Activated CD8-positive, alpha-beta T cell treated with anti-CD3 and anti-CD28 coated beads for 36 hours (primary cell): ENCODE results near the gene MAN2A1. TPM values are rescaled to one million over a fixed set of nuclear protein-coding genes. Genes with fewer than 3 reads are reported as not detected.

Source experiments
- ATAC-seq: fragments of 200-7000 bp; cut with Tn5 transposase; one replicate; pipeline ENCODE4 v1.10.0; 2021; ENCODE audit warnings: mild to moderate bottlenecking, moderate library complexity
- CTCF ChIA-PET: fragments of 350-600 bp; sonication (Branson Sonifier 250); formaldehyde crosslinking; loops from one replicate; lab custom pipeline; 2021; ENCODE audit warnings: antibody characterized with exemption; lab: Charles Lee
- POLR2A ChIA-PET: fragments of 350-600 bp; sonication (Branson Sonifier 250); formaldehyde crosslinking; loops from one replicate; lab custom pipeline; 2021; ENCODE audit warnings: antibody characterized with exemption; lab: Charles Lee
- DNase-seq: peaks from one replicate; pipeline ENCODE4 v3.0.0-alpha.2; 2020
- H3K27ac Mint-ChIP-seq: one replicate; pipeline ENCODE4 v1.8.0; 2021; ENCODE audit warnings: mild to moderate bottlenecking, mixed read lengths
- H3K27me3 Mint-ChIP-seq: one replicate; pipeline ENCODE4 v1.8.0; 2021; ENCODE audit warnings: mixed read lengths
- H3K36me3 Mint-ChIP-seq: one replicate; pipeline ENCODE4 v1.8.0; 2021; ENCODE audit warnings: low read depth, mixed read lengths
- H3K4me1 Mint-ChIP-seq: one replicate; pipeline ENCODE4 v1.8.0; 2021; ENCODE audit warnings: low read depth, mixed read lengths
- H3K4me3 Mint-ChIP-seq: one replicate; pipeline ENCODE4 v1.8.0; 2021; ENCODE audit warnings: mild to moderate bottlenecking, moderate library complexity, mixed read lengths
- H3K9me3 Mint-ChIP-seq: one replicate; pipeline ENCODE4 v1.8.0; 2021; ENCODE audit warnings: mixed read lengths
- CTCF ChIP-seq: fragments of 200-600 bp; IDR thresholded peaks from one replicate; pipeline ENCODE4 v1.8.0; 2022; ENCODE audit warnings: antibody characterized with exemption, mild to moderate bottlenecking
- intact Hi-C: fragments of 100-400 bp; cut with micrococcal nuclease; formaldehyde crosslinking; loops from one replicate; pipeline ENCODE4 v1.10.0; 2022
- total RNA-seq, 2 experiments: library from RNA; stranded (reverse); gene quantifications; one replicate each; pipeline ENCODE4 v1.2.3, GENCODE V29; 2021

MAN2A1 gene
- total RNA-seq, 2 experiments from 2014 or later, result 29.9 to 30.6 TPM

- DNase-seq (no peak), ATAC-seq (no peak)
- no peaks in the 10 kb centered on the region for H3K36me3 Mint-ChIP-seq
- CTCF ChIA-PET, result interaction anchor here (0.7 kb wide), 1 partner anchor 152 kb away, joined by 3 read pairs; no protein-coding TSS in a partner anchor
- H3K27ac Mint-ChIP-seq, result no peak overlapping the region
- no peaks in the 10 kb centered on the region for H3K27me3 Mint-ChIP-seq
- no peak for TF ChIP-seq CTCF
- peaks cover 3% of the 10 kb centered on the region for H3K4me1 Mint-ChIP-seq
- no peak overlapping the region for H3K4me3 Mint-ChIP-seq
- POLR2A ChIA-PET, result no interaction called here
- intact Hi-C loops, result no loop called here
- no peaks in the 10 kb centered on the region for H3K9me3 Mint-ChIP-seq
Measured at GRCh38 chr5:109903061-109903460, 213.3 kb downstream of the MAN2A1 start.

DNA sequence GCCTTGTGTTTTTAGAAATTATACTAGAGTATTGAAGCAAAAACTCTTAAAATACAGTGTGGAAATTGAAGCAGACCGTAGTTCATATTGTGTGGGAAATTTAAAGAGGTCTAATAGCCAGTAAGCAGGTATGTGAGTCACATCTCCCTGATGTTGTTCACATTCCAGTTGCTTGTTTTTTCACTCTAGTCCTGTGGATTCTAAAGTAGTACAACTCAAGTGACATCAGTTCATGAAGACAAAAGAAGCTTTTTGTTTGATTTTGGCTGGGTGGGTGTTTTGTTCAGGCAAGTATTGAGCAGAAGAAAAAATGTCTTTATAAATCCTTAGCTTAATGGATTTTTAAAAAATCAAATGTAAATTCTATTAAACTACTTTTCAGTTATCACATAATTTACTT is 216.2 kb downstream of the MAN2A1 start:
- CTCF ChIA-PET, result no interaction called here
- no peaks in the 10 kb centered on the region for H3K27me3 Mint-ChIP-seq
- POLR2A ChIA-PET, result no interaction called here
- TF ChIP-seq CTCF, result no peak
- ATAC-seq, result no peak
- no peaks in the 10 kb centered on the region for H3K36me3 Mint-ChIP-seq
- no peak overlapping the region for H3K27ac Mint-ChIP-seq
- H3K4me1 Mint-ChIP-seq, result peaks cover 3% of the 10 kb centered on the region
- no peaks in the 10 kb centered on the region for H3K9me3 Mint-ChIP-seq
- intact Hi-C loops, result no loop called here
- DNase-seq, result no peak
- H3K4me3 Mint-ChIP-seq, result no peak overlapping the region

DNA sequence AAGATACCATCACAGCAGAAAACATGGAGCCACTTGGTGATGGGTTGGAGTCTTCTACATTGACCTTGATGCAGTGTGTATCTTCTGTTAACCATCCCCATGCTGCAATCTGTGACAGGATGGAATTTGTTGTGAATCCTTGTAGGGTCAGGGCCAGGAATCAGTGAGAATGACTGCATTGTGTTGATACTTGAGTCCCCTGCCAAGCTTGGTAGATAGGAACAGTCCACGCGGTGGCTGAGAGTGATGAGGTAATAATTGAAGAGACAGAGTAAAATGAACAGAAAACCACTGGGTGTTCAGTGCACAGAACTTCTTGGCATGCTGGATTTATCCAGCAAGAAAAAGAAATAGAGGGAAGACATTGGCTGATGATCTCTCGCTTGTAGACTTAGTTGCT is 217.5 kb downstream of the MAN2A1 start:
- no peak overlapping the region for H3K4me3 Mint-ChIP-seq
- peaks cover 3% of the 10 kb centered on the region for H3K4me1 Mint-ChIP-seq
- no peaks in the 10 kb centered on the region for H3K9me3 Mint-ChIP-seq
- no peak for ATAC-seq
- no peaks in the 10 kb centered on the region for H3K27me3 Mint-ChIP-seq
- H3K36me3 Mint-ChIP-seq, result no peaks in the 10 kb centered on the region
- TF ChIP-seq CTCF, result no peak
- H3K27ac Mint-ChIP-seq, result no peak overlapping the region
- intact Hi-C loops, result no loop called here
- DNase-seq, result no peak
- CTCF ChIA-PET, result no interaction called here
- POLR2A ChIA-PET, result no interaction called here

DNA sequence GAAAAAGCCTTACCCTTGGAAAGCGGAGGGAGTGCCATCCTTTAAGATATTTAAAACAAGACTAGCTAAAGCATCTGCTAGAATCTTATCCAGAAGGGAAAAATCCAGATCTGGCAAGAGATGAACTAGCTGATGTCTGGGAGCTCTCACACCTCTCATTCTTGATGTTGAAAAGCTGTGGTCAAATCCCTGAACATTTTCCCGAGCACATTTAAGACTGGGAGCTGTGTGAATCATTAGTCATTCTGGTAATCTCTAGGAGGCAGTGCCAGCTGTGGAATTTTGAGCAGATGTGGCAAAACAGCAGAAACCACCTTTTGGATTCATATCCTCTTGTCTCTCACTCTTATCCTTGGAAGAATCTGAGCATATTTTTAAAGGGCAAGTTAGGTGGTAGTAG is 218.0 kb downstream of the MAN2A1 start:
- POLR2A ChIA-PET, result no interaction called here
- DNase-seq, result no peak
- ATAC-seq, result no peak
- Mint-ChIP-seq H3K36me3 (no peaks in the 10 kb centered on the region), H3K9me3 (no peaks in the 10 kb centered on the region), H3K4me3 (no peak overlapping the region), H3K27me3 (no peaks in the 10 kb centered on the region), H3K27ac (no peak overlapping the region), H3K4me1 (peaks cover 6% of the 10 kb centered on the region)
- CTCF ChIA-PET, result no interaction called here
- intact Hi-C loops, result no loop called here
- no peak for TF ChIP-seq CTCF

DNA sequence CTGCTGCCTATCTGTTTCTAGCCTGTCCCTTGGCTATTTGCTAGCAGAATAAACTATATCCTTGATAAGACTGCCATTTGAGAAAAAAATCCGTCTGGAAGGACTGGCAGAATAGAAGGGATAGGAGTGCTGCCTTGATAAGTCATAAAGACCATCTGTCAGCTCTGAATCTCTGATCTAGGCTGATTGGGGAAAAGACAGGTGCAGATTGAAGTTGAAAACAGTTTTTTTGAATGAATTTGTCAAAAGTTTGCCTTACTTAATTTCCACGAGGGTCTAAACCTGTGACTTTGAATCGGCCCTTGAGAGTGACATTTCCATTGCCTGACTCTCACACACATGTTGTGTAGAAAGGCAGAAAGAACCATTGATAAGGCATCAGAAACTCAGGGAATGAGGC is 218.6 kb downstream of the MAN2A1 start:
- CTCF ChIA-PET, result no interaction called here
- DNase-seq, result no peak

More for the DNA sequence above, 218.6 kb downstream of the MAN2A1 start:
- peaks cover 6% of the 10 kb centered on the region for H3K4me1 Mint-ChIP-seq
- no peaks in the 10 kb centered on the region for H3K36me3 Mint-ChIP-seq
- no peak overlapping the region for H3K4me3 Mint-ChIP-seq
- no peak overlapping the region for H3K27ac Mint-ChIP-seq
- intact Hi-C loops, result no loop called here
- TF ChIP-seq CTCF, result no peak
- H3K27me3 Mint-ChIP-seq, result no peaks in the 10 kb centered on the region
- ATAC-seq, result no peak
- POLR2A ChIA-PET, result no interaction called here
- no peaks in the 10 kb centered on the region for H3K9me3 Mint-ChIP-seq
